GM18517 (cell line): ENCODE measurements around the gene TTC7B.

ENCODE experiments used
- ATAC-seq: cut with Tn5 transposase; IDR thresholded peaks from one replicate; pipeline ENCODE4 v1.9.1; 2021; ENCODE audit warnings: mild to moderate bottlenecking, moderate library complexity; ENCODE audit not compliant: unreplicated experiment

TTC7B gene

DNA sequence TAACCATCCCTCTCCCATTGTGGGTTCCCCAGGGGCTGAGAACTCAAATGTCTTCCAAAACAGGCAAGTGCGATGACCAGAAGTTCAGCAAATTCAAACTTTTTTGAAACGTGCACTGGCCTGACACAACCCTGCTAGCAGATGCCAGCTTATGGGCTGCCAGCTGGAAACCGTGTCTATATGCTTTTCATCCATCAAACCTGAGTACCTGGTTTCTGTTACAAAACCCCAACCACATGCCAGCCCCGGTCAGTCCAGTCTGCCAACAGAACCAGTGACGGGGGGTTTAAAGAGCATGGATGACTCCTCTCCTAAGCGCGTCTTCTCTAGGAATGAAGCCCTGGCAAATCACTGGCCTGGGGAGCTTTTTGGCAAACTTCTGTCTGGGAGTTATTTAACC lies 189.7 kb downstream of the TTC7B start:
- ATAC-seq = no peak

DNA sequence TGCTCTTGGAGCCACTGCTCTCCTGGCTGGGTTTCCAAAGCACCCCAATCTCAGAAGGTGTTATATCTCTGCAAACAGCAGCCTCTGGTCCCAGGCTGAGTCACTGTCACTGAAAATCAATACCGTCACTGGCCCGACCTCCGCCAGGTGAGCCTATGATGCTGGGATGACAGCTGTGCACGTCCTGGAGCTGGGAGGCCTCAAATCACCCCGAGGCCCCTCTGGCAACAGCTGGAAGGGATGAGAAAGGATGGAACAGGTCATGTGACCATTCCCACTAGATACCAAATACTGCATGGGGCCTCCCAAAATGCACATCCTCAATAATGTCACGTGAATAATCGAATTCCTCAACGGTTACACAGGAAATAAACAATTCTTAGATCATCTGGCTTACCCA lies 190.8 kb downstream of the TTC7B start:
- ATAC-seq = no peak

DNA sequence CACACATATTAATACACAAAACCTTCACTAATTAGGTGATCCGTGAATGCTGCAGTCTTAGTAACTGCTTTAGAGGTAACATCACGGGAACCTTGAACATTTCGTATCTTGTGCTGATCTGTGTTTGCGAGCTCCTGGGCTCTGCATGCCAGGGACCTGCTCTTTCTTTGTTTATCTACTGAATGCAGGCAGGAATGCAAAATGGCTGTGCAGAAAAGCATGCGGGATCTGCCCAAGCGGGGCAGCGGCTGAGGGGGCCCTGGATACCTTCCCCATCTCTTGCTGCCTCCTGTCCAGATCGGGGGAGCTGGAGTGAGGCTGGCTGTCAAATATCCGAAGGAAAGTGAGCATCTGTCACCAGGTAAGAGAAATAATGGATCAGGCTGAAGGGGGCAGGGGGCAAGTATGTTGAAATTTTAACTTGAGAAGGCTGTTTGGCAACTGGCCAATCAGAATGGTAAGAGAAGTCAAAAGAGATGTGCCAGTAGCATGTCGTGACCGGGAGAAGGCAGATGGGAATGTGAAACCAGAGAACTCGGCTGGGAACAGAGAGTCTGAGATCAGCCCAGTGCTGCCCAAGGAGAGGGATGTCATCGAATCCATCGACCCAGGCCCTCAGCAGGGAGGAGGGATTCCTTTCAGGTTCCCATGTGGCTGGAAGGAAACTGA lies 191.4 kb downstream of the TTC7B start:
- no peak for ATAC-seq

DNA sequence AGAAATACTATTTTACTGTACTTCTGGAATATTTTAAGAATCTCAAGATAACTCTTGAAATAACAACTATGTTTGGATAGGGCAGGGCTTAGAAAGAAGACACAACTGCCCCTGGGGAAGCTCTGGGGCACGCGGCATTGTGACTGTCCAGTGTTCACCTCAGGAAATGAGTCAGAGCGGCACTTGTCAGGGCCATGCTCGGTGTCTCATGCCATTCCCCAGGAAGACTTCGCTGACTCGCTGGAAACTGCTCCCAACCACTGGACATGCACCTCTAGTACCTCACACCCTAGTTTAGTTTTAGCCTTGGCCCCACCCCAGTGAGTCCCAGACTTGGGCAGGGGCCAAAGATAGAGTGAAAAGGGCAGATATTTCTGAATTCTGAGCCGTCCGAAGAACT lies 192.0 kb downstream of the TTC7B start:
- ATAC-seq = no peak

DNA sequence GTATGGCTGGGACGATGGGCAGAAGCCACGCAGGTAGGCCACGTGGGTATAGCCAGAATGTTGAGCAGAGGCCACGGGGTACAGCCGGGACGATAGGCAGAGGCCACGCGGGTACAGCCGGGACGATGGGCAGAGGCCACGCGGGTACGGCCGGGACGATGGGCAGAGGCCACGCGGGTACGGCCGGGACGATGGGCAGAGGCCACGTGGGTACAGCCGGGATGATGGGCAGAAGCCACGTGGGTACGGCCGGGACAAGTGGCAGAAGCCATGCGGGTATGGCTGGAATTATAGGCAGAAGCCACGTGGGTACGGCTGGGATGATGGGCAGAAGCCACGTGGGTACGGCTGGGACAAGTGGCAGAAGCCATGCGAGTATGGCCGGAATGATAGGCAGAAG lies 195.0 kb downstream of the TTC7B start:
- ATAC-seq = no peak

DNA sequence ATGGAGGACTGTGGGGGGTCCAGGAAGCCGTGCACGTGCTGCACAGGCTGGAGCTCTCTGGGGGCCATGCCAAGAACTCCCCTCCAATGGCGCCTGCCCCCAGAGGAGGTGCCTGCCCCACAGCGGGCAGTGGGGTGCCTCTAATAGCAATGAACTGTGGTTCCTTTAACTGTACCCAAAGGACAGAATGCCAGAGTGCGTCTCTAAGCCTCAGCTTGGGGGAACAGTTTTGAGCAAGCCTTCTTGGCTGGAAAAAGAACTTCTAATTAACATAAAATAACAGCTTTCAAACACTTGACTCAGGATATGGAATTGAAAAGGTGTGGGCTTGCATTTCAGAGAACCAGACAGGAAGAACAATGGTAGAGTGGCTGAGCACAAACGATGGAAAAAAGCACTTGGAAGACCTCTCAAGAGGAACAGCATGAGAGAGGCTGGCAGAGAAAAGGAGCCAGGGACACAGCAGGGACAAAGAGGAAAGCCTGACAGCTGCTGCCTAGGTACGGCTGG lies 195.6 kb downstream of the TTC7B start:
- ATAC-seq = no peak

DNA sequence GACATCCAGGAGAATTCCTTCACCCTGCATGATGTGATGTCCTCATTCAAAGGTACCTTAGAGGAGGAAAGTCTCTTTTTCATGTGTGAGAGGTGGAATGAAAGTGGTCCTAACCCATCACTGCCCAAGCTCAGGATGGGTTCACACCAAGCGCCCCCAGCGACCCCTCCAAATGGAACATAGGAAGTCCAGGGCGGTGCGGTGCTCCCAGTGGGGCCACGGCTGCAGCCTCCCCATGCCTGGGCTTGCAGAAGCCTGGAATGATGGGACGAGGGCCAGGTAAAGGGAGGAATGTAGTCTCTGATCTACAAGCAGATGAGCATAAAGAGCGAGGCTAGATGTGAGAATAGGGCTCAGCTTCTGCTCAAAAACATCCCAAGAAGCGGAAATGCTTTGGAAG lies 196.3 kb downstream of the TTC7B start:
- ATAC-seq = no peak

DNA sequence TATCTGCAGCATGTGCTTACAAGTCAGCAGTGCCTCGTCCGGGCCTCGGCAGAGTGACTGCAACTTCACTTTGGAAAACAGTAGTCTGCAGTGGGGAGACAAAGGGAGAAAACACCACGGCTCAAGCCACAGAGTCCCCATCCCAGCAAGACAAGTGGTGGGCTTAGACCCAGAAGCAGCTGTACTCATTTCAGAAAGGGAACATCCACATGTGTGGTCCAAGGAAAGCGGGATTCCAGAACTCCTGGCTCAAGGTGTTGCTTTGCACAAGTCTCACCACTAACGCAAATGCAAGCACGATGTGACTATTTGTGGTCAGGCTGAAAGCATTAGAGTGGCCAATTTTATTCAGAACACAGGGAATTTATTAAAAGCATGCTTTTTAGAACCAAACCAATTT lies 198.3 kb downstream of the TTC7B start:
- ATAC-seq = no peak

DNA sequence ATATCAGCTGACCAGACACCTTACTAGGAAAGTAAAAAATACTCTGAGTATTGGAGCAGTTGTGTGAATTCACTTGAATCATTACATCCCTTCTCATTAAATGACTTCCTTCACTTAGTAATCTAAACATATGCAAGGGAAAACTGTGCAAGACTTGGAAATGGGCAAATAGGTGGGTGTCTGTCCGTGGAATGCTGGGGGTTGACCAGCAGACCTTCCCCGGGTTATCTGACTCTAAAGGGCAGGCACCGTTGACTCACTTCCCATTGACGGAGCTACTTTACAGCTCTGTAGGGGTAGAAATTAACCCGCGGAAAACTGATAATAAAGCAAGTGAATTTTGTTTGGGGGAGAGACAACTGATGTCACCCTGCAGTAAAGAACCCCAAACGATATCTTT lies 199.3 kb downstream of the TTC7B start:
- no peak for ATAC-seq

DNA sequence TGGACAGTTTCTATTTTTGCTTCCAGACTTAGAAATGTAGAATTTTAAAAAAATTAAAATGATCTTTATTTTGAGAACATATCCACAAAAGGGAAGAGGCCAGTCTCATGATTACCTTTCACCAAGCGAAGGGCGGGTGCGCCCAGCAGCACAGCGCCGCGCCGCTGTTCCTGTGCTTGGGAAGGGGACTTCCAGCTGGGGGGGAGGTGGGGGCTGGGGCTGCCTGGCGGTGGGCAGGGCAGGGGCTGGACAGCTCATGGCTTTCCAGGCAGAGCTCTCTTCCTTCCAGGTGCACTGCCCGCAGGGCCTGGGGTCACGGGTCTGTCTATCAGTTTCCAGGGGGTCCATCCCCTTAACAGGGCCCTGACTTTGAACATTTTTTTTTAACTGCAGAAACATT lies 199.9 kb downstream of the TTC7B start:
- no peak for ATAC-seq

DNA sequence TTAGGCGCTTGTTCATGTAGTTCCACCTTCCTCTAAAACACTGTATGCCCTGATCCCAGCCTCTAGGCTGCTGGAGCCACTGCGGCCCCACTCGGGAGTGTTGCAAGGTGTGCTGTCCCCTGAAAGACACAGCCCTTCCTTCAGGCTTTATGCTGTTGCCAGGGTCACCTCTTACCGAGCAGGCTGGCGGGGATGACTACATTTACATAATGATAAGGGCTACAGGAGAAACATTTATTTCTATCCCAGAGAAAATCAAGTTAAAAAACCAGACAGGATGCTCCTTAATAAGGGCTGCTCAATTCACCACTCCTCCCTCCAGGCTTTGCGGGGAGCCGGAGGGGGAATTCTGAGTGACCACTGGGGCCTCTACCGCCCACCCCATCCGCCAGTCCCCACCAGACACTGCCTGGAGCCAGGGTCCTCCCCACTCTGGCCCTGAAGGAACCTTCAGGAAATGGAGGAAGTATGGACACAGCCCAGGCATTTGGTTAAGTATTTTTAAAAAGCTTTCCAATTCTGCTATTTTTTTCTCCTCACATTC lies 200.6 kb downstream of the TTC7B start:
- ATAC-seq = no peak

DNA sequence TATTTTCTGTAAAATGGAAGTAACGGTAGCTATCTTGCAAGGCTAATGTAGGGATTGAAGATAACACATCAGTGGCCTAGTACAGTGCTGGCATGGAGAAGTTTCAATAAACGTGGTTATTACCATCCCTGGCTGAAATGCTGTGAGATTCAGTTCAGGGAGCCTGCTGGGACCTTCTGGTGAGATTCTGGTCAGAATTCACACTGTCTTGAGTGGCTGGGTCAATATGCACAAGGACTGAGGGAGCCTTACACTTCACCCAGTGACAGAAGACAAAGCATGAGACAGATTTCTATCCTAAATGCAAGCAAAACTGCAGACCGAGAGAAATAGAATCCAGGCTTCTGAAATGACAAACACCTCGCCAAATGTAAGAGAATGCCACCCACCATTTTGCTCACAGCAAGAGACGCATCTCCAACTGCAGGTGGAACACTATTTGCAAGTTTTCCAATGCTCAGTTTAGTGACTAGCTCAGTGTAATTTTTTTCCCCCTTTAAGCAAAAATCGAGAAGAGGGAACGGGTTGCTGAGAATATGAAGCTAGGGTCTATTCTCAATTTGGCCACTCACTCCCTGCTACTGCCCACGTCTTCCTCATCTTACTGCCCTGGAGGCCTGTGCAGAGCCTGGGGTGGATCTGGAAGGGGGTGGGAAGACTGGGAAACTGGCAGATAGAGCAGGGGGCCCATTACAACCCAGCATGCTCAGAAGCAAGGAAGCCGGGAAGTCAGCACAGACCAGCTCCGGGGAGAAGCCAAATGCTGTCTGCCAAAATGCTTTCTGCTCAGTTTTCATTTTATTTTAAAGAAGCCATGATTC lies 201.3 kb downstream of the TTC7B start:
- ATAC-seq = no peak

DNA sequence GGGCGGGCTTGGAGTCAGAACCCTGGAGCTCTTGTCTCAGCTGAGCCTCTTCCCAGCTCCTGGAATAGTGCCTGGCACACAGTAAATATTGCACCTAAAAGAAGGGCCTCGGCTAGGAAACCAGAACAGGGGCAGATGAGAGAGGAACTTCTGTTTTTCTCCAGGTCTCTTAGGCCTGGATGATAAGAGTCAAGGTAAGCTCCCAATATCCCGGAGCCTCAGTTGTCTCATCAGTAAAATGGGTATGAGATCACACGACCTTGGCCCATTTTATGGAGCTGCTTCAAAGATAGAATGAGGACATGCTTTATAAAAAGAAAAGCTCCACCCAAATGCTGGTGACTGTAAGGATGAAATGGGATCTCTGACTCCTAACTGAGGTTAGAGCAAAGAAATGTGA lies 202.2 kb downstream of the TTC7B start:
- ATAC-seq = no peak

DNA sequence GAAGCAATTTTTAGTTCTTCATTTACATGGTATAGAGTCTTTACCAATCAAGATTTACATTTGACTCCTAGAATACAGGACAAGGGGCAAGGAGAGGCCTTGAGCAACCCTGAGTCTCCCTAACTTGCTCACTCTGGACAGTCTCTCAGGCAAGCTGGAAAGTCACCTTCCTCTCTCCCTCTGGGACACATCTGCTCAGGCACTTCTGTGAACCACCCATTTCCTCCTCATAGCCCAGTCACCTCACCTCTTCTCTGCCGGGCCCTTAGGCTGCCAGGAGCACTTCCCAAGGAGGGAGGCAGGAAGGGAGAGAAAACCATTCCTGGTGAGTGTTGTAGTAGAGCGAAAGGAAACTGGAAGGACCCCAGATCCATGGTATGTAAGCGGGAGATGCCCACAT lies 202.8 kb downstream of the TTC7B start:
- ATAC-seq = no peak

DNA sequence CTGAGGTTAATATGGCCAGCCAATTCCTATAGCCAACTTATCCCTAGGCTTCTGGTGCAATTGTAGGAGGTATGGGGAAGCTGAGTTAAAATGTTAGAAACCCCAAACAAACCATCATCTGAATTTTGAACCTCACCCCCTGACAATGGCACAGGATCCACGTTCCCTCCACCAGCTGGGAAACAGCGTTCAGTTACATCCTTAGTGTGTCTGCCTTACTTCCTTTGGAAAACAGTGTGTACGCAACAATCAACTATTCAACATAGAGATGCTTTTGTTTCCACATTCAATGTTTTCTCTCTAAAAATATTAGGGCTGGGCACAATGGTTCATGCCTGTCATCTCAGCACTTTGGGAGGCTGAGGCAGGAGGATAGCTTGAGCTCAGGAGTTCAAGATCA lies 203.4 kb downstream of the TTC7B start:
- no peak for ATAC-seq

DNA sequence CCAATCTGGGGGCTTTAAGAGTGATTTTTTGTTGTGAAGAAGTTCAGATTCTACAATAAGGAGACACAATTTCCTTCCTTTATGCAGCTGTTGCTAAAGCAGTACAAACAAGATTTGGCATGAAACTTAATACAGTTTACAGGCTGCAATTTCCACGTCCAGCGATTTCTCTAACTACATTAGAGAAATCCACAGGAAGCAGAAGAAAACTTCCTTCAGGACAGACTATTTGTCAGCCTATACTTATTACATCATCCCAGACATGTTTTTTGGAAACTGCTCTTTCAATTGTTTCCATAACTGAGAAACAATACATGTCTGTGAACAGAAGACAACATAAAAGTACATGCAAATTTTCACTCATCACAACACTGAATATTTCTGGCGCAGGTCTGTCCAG lies 204.3 kb downstream of the TTC7B start:
- ATAC-seq = no peak

DNA sequence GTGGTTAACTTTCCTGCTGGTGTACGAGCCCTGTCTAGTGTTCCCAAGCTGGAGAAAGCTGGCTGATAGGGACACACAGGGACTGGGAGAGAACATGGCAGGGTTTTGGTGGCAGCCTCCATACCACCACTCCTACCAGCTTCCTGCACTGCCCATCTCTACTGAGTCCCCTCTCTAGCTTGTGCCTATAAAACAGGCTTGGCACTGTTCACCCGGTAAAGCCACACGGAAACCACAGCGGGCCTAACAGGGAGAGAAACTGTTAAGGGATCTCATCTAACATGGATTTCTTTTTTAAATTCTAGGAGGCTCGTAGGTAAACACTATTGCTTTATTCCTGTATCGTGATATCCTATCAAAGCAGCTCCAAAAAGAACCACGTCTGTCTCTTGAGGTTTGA lies 204.7 kb downstream of the TTC7B start:
- ATAC-seq = no peak

DNA sequence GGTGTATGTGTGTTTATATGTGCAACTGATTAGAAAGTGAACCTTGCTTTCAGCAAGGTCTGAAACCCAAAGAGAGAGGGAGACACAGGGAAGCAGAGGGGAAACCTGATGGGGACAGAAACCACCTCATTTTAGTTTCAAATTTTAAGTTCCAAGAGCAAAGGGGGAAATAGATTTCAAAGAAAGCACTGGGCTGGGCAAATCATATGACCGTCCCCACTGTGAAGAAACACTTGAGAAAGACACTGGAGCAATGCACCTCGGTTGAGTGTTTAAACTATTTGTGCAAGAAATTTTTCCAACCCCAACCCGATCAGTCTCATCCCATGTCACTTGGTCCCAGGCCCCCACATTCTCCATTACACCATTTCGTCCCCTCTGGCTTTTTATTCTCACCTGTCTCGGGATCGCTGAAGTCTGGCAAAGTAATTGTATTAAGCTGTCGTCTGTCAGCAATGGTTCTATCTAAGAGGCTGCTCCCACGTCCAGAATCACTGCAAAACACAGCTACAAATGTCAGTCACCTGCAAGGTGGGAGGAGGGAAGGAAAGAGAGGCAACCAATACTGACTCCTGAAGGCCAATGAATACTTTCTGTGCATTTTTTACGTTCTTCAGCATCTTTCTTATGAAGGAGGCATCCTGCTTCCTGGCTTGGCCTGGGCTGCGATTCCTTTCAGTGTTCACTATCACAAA lies 205.7 kb downstream of the TTC7B start:
- no peak for ATAC-seq

DNA sequence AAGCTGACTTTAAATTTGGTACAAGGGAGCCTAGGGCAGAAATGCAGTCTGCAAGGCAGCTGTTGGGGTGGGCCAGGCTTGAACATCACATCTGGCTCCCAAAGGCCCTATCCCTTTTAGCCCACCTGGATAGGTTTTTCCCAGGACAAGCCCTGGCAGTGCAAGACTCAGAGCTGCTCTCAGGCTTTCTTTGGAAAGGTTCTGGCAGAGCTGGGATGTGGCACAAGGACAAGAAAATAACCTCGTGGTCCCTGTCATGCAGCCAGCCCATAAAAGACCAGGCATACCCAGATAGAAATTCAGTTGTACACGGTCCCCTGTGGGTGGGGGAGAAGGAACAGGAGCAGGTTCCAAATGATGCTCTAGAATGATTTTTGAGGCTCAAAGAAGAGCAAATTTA lies 206.9 kb downstream of the TTC7B start:
- no peak for ATAC-seq

DNA sequence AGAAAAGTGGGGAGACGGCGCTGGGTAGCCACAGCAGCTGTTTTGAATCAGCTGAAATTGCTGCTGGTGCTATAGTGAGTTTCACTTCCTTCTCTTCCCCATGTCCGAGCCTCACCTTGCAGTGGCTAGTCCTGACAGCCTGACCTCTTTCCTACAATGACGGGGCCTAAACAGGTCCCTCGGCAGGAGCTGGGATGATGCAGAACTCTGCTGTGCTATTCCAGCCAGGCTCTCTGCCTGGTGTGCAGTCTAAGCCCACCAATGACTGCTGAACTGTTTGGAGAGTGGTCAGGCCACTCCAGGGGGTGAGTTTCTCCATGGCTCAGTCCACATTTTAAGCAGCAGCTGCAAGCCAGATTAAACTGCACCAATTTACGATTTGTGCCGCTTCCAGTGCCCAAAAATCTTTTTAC lies 207.3 kb downstream of the TTC7B start:
- no peak for ATAC-seq

DNA sequence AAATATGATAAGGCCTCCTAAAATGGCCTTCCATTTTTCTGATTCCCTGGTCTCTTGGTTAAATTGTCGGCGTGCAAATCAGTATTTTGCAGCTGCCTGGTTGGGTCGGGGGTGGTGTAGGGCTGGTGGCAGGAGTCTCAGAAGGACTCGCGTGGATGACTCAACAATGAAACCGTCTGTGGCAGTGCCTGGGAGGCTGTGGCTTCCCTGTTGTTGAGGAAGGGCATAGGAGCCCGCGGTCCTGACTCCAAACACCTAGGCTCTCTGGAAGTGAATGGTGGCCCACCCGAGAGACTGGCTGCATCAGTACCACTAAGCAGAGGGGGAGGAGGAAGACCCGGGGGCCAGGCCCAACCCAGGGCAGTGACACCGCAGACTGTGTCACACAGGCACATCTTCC lies 207.9 kb downstream of the TTC7B start:
- no peak for ATAC-seq

DNA sequence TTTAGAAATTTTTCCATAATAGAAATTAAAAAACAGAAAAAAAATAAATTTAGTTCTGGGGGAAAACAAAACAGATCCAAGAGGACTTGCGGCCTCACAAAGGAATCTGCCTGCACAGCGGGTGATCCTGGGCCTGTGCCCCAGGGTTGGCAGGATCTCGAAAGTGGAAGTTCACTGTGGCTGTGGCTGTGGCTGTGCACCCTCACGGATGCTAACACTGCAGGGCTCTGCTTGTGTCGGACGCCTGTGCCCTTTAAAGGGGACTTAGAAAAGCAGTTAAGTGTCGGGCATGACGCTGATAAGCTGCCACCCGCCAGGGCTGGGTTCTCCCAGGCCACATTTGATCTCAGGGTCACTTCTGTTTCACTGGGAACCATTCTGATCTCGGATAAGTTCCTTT lies 209.1 kb downstream of the TTC7B start:
- ATAC-seq = no peak
